ENCODE data around the gene DPP7. TPM values are rescaled to one million over a fixed set of nuclear protein-coding genes. Genes with fewer than 3 reads are reported as not detected.

Gene DPP7
- total RNA-seq, 4 donors from 2014 or later: 23.2 to 100 (median 76.8) TPM

DNA sequence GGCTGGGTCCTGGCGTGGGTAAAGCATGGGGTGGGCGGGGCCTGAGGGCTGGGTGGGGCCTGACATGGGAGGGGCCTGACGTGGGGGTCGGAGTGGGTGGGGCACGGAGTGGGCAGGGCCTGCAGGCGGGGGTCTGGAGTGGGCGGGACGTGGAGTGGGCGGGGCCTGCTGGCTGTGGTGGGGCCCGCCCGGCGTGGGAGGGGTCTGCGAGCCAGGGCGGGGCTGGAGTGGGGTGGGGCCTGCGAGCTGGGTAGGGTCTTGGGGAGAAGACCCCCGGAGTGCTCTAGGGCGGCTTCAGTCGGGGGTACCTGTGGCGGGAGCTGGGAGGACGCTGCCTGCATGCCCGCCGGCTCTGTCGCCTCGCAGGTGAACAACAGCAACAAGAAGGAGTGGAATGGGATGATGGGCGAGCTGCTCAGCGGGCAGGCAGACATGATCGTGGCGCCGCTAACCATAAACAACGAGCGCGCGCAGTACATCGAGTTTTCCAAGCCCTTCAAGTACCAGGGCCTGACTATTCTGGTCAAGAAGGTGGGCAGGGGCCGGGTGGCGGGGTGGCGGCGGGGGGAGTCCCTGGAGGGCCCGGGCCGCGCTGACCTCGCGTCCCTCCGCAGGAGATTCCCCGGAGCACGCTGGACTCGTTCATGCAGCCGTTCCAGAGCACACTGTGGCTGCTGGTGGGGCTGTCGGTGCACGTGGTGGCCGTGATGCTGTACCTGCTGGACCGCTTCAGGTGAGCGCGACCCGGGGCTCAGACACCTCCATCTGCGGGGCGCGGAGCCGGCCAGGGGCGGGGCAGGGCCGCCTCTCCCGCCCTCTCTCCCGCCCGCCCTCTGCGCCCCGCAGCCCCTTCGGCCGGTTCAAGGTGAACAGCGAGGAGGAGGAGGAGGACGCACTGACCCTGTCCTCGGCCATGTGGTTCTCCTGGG lies 47.3 kb upstream of the DPP7 start:
- Histone ChIP-seq H3K4me3 (no peak overlapping the region), H3K9me3 (no peaks in the 10 kb centered on the region), H3K36me3 (no peaks in the 10 kb centered on the region), H3K27me3 (peaks cover 37 to 86% of the 10 kb centered on the region in 2 donors), H3K27ac (no peak overlapping the region), H3K4me1 (peaks cover 0 to 17% of the 10 kb centered on the region in 2 donors)
- no peak for DNase-seq
- intact Hi-C loops (cut with DNase I; ENCODE audit: low total_unique reads): no loop called here
- TF ChIP-seq, protein P1, sequence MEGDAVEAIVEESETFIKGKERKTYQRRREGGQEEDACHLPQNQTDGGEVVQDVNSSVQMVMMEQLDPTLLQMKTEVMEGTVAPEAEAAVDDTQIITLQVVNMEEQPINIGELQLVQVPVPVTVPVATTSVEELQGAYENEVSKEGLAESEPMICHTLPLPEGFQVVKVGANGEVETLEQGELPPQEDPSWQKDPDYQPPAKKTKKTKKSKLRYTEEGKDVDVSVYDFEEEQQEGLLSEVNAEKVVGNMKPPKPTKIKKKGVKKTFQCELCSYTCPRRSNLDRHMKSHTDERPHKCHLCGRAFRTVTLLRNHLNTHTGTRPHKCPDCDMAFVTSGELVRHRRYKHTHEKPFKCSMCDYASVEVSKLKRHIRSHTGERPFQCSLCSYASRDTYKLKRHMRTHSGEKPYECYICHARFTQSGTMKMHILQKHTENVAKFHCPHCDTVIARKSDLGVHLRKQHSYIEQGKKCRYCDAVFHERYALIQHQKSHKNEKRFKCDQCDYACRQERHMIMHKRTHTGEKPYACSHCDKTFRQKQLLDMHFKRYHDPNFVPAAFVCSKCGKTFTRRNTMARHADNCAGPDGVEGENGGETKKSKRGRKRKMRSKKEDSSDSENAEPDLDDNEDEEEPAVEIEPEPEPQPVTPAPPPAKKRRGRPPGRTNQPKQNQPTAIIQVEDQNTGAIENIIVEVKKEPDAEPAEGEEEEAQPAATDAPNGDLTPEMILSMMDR (IDR thresholded peaks at IDR 0.05): no peak
- TF ChIP-seq POLR2A (IDR thresholded peaks at IDR 0.05): no peak

DNA sequence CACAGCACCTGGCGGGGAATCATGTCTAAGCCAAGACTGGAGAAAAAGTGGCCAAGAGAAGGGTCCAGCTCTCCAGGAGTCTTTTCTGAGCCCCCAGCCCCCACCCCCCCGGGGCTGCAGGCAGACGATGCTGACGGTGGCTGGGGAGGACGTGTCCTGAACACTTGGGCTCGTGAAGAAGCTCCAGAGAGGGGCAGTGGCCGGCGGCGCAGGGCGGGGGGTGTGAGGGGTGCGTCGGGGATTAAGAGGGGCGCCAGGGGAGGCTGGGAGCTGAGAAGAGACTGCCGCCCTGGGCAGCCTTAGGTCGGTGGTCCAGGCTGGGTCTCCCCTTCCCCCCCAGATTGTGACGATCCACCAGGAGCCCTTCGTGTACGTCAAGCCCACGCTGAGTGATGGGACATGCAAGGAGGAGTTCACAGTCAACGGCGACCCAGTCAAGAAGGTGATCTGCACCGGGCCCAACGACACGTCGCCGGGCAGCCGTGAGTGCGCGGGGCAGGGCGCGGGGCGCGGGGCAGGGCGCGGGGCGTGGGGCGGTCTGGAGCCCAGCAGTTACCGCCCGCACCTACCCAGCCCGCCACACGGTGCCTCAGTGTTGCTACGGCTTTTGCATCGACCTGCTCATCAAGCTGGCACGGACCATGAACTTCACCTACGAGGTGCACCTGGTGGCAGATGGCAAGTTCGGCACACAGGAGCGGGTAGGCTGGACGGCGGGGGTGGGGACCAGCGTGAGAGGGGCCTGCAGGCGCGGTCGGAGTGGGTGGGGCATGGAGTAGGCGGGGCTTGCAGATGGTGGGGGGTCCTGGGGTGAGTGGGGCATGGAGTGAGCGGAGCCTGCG lies 46.4 kb upstream of the DPP7 start:
- intact Hi-C loops (cut with DNase I; ENCODE audit: low total_unique reads): no loop called here
- H3K4me1 ChIP-seq: peaks cover 0 to 17% of the 10 kb centered on the region in 2 donors
- H3K4me3 ChIP-seq: no peak overlapping the region
- peaks cover 36 to 78% of the 10 kb centered on the region in 2 donors for H3K27me3 ChIP-seq
- H3K27ac ChIP-seq: no peak overlapping the region
- no peak for DNase-seq
- TF ChIP-seq POLR2A (IDR thresholded peaks at IDR 0.05): no peak
- TF ChIP-seq, protein P1 (IDR thresholded peaks at IDR 0.05): no peak
- no peaks in the 10 kb centered on the region for H3K36me3 ChIP-seq
- H3K9me3 ChIP-seq: no peaks in the 10 kb centered on the region

DNA sequence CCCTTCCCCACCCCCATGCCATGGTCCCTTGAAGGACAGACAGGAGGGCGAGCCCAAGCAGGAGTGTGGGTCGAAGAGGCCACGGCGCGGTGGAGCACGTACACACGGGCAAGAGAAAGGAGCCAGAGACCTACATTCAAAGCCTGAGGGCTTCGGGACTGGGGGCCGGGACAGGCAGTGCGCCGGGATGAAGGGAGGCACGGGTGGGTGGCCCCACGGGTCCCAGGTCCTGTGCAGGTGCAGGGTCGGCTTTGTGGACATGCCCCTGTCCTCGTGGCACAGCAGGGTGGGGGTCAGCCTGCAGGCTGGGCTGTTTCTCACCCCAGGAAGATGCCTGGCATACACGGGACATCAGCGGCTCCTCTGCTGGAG lies 45.5 kb upstream of the DPP7 start:
- Histone ChIP-seq H3K9me3 (no peaks in the 10 kb centered on the region), H3K4me3 (no peak overlapping the region), H3K4me1 (peaks cover 0 to 17% of the 10 kb centered on the region in 2 donors), H3K36me3 (no peaks in the 10 kb centered on the region), H3K27ac (no peak overlapping the region), H3K27me3 (peaks cover 36 to 76% of the 10 kb centered on the region in 2 donors)
- no peak for TF ChIP-seq POLR2A (IDR thresholded peaks at IDR 0.05)
- TF ChIP-seq, protein P1 (IDR thresholded peaks at IDR 0.05): no peak
- no peak for DNase-seq
- intact Hi-C loops (cut with DNase I; ENCODE audit: low total_unique reads): no loop called here

DNA sequence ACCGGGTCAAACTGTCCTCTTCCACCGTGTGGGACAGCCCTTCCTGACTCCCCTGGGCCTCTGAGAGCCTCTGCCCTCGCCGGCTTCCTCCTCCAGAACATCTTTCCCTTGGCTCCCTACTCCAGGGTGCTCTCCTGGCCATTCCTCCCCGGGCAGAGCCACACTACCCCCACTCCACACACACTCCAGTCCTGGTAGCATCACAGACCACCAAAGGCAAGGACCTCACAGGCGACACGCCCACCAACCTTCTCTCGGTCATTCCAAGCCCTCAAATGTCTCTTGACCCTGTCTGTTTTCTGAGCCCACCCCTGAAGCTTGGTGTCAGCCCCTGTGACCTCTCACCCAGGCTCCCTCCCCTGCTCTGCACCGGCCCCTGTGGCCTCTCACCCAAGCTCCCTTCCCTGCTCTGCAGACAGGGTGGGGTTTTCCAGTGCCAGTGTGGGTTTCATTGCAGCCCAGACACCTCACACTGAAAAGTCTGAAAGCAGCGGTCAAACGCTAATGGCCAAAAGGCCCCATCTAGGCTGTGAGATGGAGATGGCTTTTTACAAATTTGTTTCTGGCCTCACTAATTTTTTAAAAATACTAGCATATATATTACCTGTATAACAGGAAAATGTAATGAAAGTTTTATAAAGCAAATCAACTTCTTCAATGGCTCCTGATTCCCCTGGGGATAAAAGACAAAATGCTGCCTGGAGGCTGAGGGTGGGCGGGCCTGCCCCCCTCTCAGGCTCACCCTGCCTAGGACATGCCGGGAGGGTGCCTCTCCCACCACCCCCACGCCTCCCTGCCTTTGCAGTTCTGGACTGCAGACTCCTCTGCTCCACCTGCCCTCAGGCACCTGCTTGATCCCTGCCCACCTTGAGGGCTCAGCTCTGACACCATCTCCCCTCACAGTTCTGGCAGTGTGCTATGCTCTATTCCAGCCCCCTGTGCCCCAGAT lies 44.8 kb upstream of the DPP7 start:
- no peak overlapping the region for H3K27ac ChIP-seq
- TF ChIP-seq POLR2A (IDR thresholded peaks at IDR 0.05): no peak
- TF ChIP-seq, protein P1 (IDR thresholded peaks at IDR 0.05): no peak
- H3K4me1 ChIP-seq: peaks cover 0 to 17% of the 10 kb centered on the region in 2 donors
- no peak for DNase-seq
- H3K36me3 ChIP-seq: no peaks in the 10 kb centered on the region
- H3K4me3 ChIP-seq: no peak overlapping the region
- intact Hi-C loops (cut with DNase I; ENCODE audit: low total_unique reads): no loop called here
- H3K9me3 ChIP-seq: no peaks in the 10 kb centered on the region
- peaks cover 36 to 69% of the 10 kb centered on the region in 2 donors for H3K27me3 ChIP-seq
